Adrenal gland (tissue), 12 donors: ENCODE results near the gene MT1A. TPM values are rescaled to one million over a fixed set of nuclear protein-coding genes. Genes with fewer than 3 reads are reported as not detected.

Experiments used
- DNase-seq, 7 donors: peaks; one replicate each; pipeline ENCODE4 v3.0.0-alpha.2; 2019 to 2020
- H3K27ac ChIP-seq, 5 donors: fragments of 200-600 bp; sonication (generic) in 4 of 5; 1 replicate in 3 of 5; 2 replicates in 2 of 5; pipeline versions ENCODE4 v1.5.1 to v1.8.0; 2016 to 2020; ENCODE audit warnings: mild to moderate bottlenecking in 1 of 5
- H3K27me3 ChIP-seq: fragments of 200-600 bp; 2 replicates; pipeline ENCODE4 v1.8.0; 2021
- H3K36me3 ChIP-seq, 2 donors: fragments of 200-600 bp; replicated peaks in 1 of 2; 1 replicate in 1 of 2; 2 replicates in 1 of 2; pipeline versions ENCODE4 v1.5.1 to v1.8.0; 2018 to 2022
- H3K4me1 ChIP-seq, 2 donors: fragments of 200-600 bp; replicated peaks in 1 of 2; 1 replicate in 1 of 2; 2 replicates in 1 of 2; pipeline versions ENCODE4 v1.5.1 to v1.8.0; 2018 to 2021
- H3K4me3 ChIP-seq, 4 donors: fragments of 200-600 bp; sonication (generic) in 3 of 4; one replicate each; pipeline ENCODE4 v1.5.1; 2016 to 2018
- H3K9me3 ChIP-seq, 3 donors: fragments of 200-600 bp; sonication (generic) in 1 of 3; replicated peaks in 1 of 3; 1 replicate in 2 of 3; 2 replicates in 1 of 3; pipeline versions ENCODE4 v1.5.1 to v1.8.0; 2016 to 2021
- CTCF ChIP-seq, 6 experiments: fragments of 450-650 bp in 4 of 6; fragments of 200-600 bp in 2 of 6; sonication (generic) in 1 of 6; IDR thresholded peaks; 1 replicate in 5 of 6; 2 replicates in 1 of 6; pipeline versions ENCODE4 v1.5.1 to v1.8.0; 2016 to 2021; ENCODE audit warnings: antibody characterized with exemption in 6 of 6, mild to moderate bottlenecking in 2 of 6, moderate library complexity in 1 of 6
- POLR2A ChIP-seq, 2 donors: fragments of 450-650 bp; IDR thresholded peaks; one replicate each; pipeline ENCODE4 v1.6.1; 2017; ENCODE audit warnings: antibody characterized with exemption in 2 of 2, mild to moderate bottlenecking in 2 of 2, moderate library complexity in 1 of 2
- WGBS, 4 donors: extraction: QIAGEN DNeasy Blood & Tissue Kit in 2 of 4; methylation state at CpG; one replicate each; pipeline versions ENCODE4 v1.1.5 to v1.1.7; 2013 to 2017; 5-methylcytosine and 5-hydroxymethylcytosine counted together
- intact Hi-C, 2 donors: fragments of 100-400 bp; cut with DNase I; formaldehyde crosslinking; loops; one replicate each; pipeline versions ENCODE4 v1.14.1 to v1.15.0; 2022 to 2023
- polyA plus RNA-seq, 3 donors: library from polyadenylated mRNA; stranded (reverse); fragments of 200-250 nt in 2 of 3; fragments of 350-450 nt in 1 of 3; fragmentation: Illumina TruSeq in 1 of 3; extraction: RNeasy Lipid Tissue Mini Kit (QIAGEN cat#74804) in 1 of 3; gene quantifications; one replicate each; pipeline ENCODE4 v1.2.3, GENCODE V29; 2013 to 2014
- total RNA-seq, 9 donors: library from RNA; depleted of rRNA in 4 of 9; stranded (reverse); fragments of >200 nt in 4 of 9; fragments of 120-200 nt in 1 of 9; fragmentation: NEBNext Ultra II Directional in 1 of 9; extraction: Animal tissue kit (Norgen Biotek cat#: 25700) in 1 of 9; gene quantifications; one replicate each; pipeline versions ENCODE4 v1.1.0 to v1.2.4, GENCODE V29; 2013 to 2023
- donor health status: healthy with polysubstance abuse.
- donor health status: Bipolar disorder and iron deficiency.
- donor health status: DM: yes; HTN: yes; CAD: no.
- donor health status: DM: no; HTN: no; CAD: no.
- donor health status: DM: no; HTN: no; CAD: no.
- donor health status: DM: yes; HTN: yes; CAD: no.

The MT1A gene
- total and polyA plus RNA-seq, 12 donors = 6.9 to 273 (median 19.4) TPM; not detected in 1

DNA sequence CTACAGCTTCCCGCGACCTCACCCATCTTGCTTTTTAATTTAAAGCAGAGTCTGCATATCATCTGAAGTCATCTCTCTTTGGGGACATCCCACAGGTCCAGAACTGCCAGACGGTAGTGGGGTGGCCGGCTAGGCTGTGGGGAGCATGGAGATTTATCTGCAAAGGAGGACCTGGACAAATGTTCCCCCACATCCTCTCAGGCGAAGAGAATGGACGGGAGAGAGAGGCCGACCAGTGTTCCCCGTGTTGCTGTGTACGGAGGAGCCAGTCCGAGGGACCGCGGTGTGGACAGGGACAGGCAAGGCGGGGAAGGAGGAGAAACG, 6.7 kb upstream of the MT1A start:
- H3K36me3 ChIP-seq = no peaks in the 10 kb centered on the region
- peaks cover 5 to 19% of the 10 kb centered on the region in 2 donors for H3K4me1 ChIP-seq
- intact Hi-C loops = no loop called here
- H3K27ac ChIP-seq = peak overlapping the region in 3 of 5 donors; percentile 47 to 83 (median 67)
- DNase-seq = no peak
- H3K27me3 ChIP-seq = peaks cover 7% of the 10 kb centered on the region
- H3K4me3 ChIP-seq = peak overlapping the region in 2 of 4 donors; percentile 32 to 53
- no peaks in the 10 kb centered on the region for H3K9me3 ChIP-seq
- no peak for TF ChIP-seq POLR2A (IDR thresholded peaks at IDR 0.05)
- TF ChIP-seq CTCF (IDR thresholded peaks at IDR 0.05) = no peak
- 37 to 58% (median 43%) methylated on average over 7 to 14 of the region's 14 CpGs for WGBS, 4 donors

DNA sequence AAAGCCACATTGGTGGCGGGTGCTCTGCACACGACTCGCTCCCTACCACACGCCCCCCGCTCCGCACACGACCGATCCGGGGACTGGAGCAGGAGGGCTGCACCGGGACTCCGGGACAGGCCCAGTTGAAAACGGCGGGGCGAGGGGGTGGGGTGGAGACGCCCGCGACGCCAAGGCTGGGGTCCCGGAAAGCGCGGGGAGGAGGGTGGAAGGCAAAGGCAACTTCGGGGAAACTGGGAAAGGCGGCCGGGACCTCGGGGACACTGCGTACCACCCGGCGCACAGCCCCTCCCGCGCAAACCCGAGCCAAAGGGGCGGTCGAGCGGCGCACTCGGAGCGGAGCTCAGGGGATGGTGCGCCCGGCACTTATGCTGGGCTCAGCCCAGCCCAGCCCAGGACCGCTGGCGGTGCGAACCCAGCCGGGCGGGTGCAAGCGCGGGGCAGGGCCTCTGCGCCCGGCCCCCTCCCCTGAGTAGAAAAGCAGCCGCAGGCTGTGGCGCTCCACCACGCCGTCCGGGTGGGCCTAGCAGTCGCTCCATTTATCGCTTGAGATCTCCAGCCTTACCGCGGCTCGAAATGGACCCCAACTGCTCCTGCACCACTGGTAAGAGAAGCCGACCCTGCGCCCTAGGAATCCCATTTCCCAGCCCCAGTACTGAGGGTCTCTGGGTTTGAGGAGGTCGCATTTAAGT, 6.2 kb upstream of the MT1A start, which contains the start of gene MT1M:
Gene MT1M, plus strand, starts transcription at position 504 of the 692 bp plus-strand sequence. Its CDS starts 73 bp downstream, at position 577.
- intact Hi-C loops = no loop called here
- WGBS, 4 donors = 3 to 29% (median 11%) methylated on average over 12 to 61 of the region's 61 CpGs

GRCh38 chr16:56632848-56633365, 5.6 kb upstream of the MT1A start:
- WGBS, 4 donors = 63 to 76% (median 65%) methylated on average over 5 to 6 of the region's 6 CpGs
- Histone ChIP-seq H3K4me3 (peak overlapping the region in 2 of 4 donors; percentile 32 to 53), H3K4me1 (peaks cover 0 to 15% of the 10 kb centered on the region in 2 donors), H3K27ac (peak overlapping the region in 2 of 5 donors; percentile 67 to 83), H3K36me3 (no peaks in the 10 kb centered on the region), H3K27me3 (peaks cover 7% of the 10 kb centered on the region), H3K9me3 (no peaks in the 10 kb centered on the region)
- intact Hi-C loops = no loop called here
- no peak for TF ChIP-seq POLR2A (IDR thresholded peaks at IDR 0.05)
- DNase-seq = no peak

More for the DNA sequence above, 6.2 kb upstream of the MT1A start, which contains the start of gene MT1M:
- H3K27ac ChIP-seq = peak within 1 kb of the TSS in 3 of 5 donors; percentile 47 to 83 (median 67)
- H3K36me3 ChIP-seq = no peaks in the 10 kb centered on the region
- TF ChIP-seq CTCF (IDR thresholded peaks at IDR 0.05) (no peak), POLR2A (IDR thresholded peaks at IDR 0.05) (peak in 1 of 2 donors; percentile 37)
- H3K4me1 ChIP-seq = peaks cover 0 to 15% of the 10 kb centered on the region in 2 donors
- DNase-seq = peak in 4 of 7 donors; percentile 47 to 62 (median 50)
- peak within 1 kb of the TSS in 2 of 4 donors; percentile 32 to 53 for H3K4me3 ChIP-seq
- peaks cover 7% of the 10 kb centered on the region for H3K27me3 ChIP-seq
- no peaks in the 10 kb centered on the region for H3K9me3 ChIP-seq

DNA sequence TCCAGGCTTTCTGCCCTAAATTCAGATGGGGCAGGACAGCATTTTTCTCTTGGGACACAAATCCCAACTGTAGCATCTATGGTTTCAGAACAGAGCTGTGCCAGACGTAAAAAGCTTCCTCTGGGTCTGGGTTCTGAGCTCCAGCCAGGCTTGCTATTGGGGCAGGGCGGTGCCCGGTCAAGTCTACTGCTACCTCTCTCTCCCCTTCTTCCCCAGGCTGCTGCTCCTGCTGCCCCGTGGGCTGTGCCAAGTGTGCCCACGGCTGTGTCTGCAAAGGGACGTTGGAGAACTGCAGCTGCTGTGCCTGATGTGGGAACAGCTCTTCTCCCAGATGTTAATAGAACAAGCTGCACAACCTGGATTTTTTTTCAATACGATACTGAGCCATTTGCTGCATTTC, 4.9 kb upstream of the MT1A start:
- H3K9me3 ChIP-seq = no peaks in the 10 kb centered on the region
- H3K4me3 ChIP-seq = no peak overlapping the region
- no peak overlapping the region for H3K27ac ChIP-seq
- H3K36me3 ChIP-seq = no peaks in the 10 kb centered on the region
- TF ChIP-seq POLR2A (IDR thresholded peaks at IDR 0.05) (no peak), CTCF (IDR thresholded peaks at IDR 0.05) (no peak)
- intact Hi-C loops = no loop called here
- DNase-seq = no peak
- 70 to 87% (median 83%) methylated on average over 6 to 7 of the region's 7 CpGs for WGBS, 4 donors
- peaks cover 0 to 16% of the 10 kb centered on the region in 2 donors for H3K4me1 ChIP-seq
- peaks cover 7% of the 10 kb centered on the region for H3K27me3 ChIP-seq
